T-cell (primary cell): Measurements from ENCODE around the gene NLRP3. TPM values are rescaled to one million over a fixed set of nuclear protein-coding genes. Genes with fewer than 3 reads are reported as not detected.
A peak's percentile ranks its signal among the peaks of the same experiment; 100 is the strongest.
"Not testable (repeated sequence)": the region's sequence is repeated elsewhere in the genome, so short reads cannot be mapped to it uniquely, and the experiment has no call there.

Experiments
- ATAC-seq, 4 experiments: fragments of 200-7000 bp in 3 of 4; fragments of 150-1000 bp in 1 of 4; cut with Tn5 transposase; replicated peaks in 1 of 4; 1 replicate in 3 of 4; 2 replicates in 1 of 4; pipeline ENCODE4 v1.10.0; 2021; ENCODE audit warnings: moderate library complexity in 3 of 4, mild to moderate bottlenecking in 2 of 4, moderate number of reproducible peaks in 1 of 4
- CTCF ChIA-PET, 2 donors: fragments of 300-600 bp; sonication (Branson Sonifier 250); formaldehyde crosslinking; loops; one replicate each; lab custom pipeline; 2022; ENCODE audit warnings: antibody characterized with exemption in 2 of 2; lab: Charles Lee
- POLR2A ChIA-PET, 2 donors: fragments of 300-600 bp; sonication (Branson Sonifier 250); formaldehyde crosslinking; loops; one replicate each; lab custom pipeline; 2022; ENCODE audit warnings: antibody characterized with exemption in 2 of 2; lab: Charles Lee
- DNase-seq, 35 experiments: peaks; one replicate each; pipeline versions ENCODE4 v3.0.0 to v3.0.0-alpha.2; 2013 to 2023
- H3K27ac ChIP-seq: one replicate; pipeline ENCODE4 v1.5.1; 2013; ENCODE audit warnings: low read length
- H3K27me3 ChIP-seq, 2 experiments: replicated peaks in 1 of 2; 1 replicate in 1 of 2; 2 replicates in 1 of 2; pipeline versions ENCODE4 v1.6.1 to v1.7.0; 2013; ENCODE audit warnings: low read length in 1 of 2, mixed read lengths in 1 of 2; ENCODE audit not compliant: control insufficient read depth in 2 of 2, insufficient read depth in 2 of 2; ENCODE audit errors: extremely low read depth in 1 of 2
- H3K36me3 ChIP-seq, 2 donors: 1 replicate in 1 of 2; 2 replicates in 1 of 2; pipeline versions ENCODE4 v1.6.1 to v1.7.0; 2013; ENCODE audit warnings: low read length in 1 of 2; ENCODE audit not compliant: control insufficient read depth in 2 of 2, insufficient read depth in 1 of 2; ENCODE audit errors: extremely low read depth in 1 of 2
- H3K4me1 ChIP-seq, 2 experiments: 1 replicate in 1 of 2; 2 replicates in 1 of 2; pipeline versions ENCODE4 v1.6.1 to v1.7.0; 2013; ENCODE audit warnings: low read length in 2 of 2, mixed read lengths in 1 of 2; ENCODE audit not compliant: insufficient read depth in 2 of 2, control insufficient read depth in 1 of 2; ENCODE audit errors: extremely low read depth in 1 of 2
- H3K4me3 ChIP-seq, 2 donors: 1 replicate in 1 of 2; 2 replicates in 1 of 2; pipeline versions ENCODE4 v1.5.1 to v1.7.0; 2013; ENCODE audit warnings: mild to moderate bottlenecking in 2 of 2, low read length in 1 of 2, moderate library complexity in 1 of 2; ENCODE audit not compliant: control insufficient read depth in 1 of 2; ENCODE audit errors: extremely low read depth in 1 of 2
- H3K9me3 ChIP-seq: 2 replicates; pipeline ENCODE4 v1.7.0; 2013
- H3K27ac Mint-ChIP-seq, 2 donors: one replicate each; pipeline ENCODE4 v1.8.0; 2020 to 2021; ENCODE audit warnings: mild to moderate bottlenecking in 2 of 2, mixed read lengths in 2 of 2
- H3K27me3 Mint-ChIP-seq, 2 donors: one replicate each; pipeline ENCODE4 v1.8.0; 2021 to 2022; ENCODE audit warnings: mixed read lengths in 2 of 2
- H3K36me3 Mint-ChIP-seq: one replicate; pipeline ENCODE4 v1.8.0; 2021; ENCODE audit warnings: mixed read lengths
- H3K4me1 Mint-ChIP-seq, 3 donors: one replicate each; pipeline ENCODE4 v1.8.0; 2020 to 2022; ENCODE audit warnings: mixed read lengths in 3 of 3, mild to moderate bottlenecking in 1 of 3
- H3K4me3 Mint-ChIP-seq, 3 donors: one replicate each; pipeline ENCODE4 v1.8.0; 2020 to 2022; ENCODE audit warnings: mild to moderate bottlenecking in 3 of 3, mixed read lengths in 3 of 3, moderate library complexity in 3 of 3
- H3K9me3 Mint-ChIP-seq, 3 donors: one replicate each; pipeline ENCODE4 v1.8.0; 2020 to 2022; ENCODE audit warnings: mixed read lengths in 3 of 3
- WGBS: methylation state at CpG from one replicate; pipeline ENCODE4 v1.1.5; 2013; ENCODE audit warnings: missing lambda C conversion rate; ENCODE audit not compliant: insufficient coverage; 5-methylcytosine and 5-hydroxymethylcytosine counted together
- total RNA-seq, 35 experiments: library from RNA in 6 of 35; stranded (reverse) in 6 of 35; fragments of 120-200 nt in 1 of 35; gene quantifications; one replicate each; pipeline versions ENCODE4 v1.2.1 to v1.2.4 and lab custom pipeline; 2013 to 2026

Gene NLRP3
- total RNA-seq, 5 donors from 2014 or later (not counting 1 experiment from before 2014, with no cell fraction given) = 2.9 to 8.5 (median 5.1) TPM

DNA sequence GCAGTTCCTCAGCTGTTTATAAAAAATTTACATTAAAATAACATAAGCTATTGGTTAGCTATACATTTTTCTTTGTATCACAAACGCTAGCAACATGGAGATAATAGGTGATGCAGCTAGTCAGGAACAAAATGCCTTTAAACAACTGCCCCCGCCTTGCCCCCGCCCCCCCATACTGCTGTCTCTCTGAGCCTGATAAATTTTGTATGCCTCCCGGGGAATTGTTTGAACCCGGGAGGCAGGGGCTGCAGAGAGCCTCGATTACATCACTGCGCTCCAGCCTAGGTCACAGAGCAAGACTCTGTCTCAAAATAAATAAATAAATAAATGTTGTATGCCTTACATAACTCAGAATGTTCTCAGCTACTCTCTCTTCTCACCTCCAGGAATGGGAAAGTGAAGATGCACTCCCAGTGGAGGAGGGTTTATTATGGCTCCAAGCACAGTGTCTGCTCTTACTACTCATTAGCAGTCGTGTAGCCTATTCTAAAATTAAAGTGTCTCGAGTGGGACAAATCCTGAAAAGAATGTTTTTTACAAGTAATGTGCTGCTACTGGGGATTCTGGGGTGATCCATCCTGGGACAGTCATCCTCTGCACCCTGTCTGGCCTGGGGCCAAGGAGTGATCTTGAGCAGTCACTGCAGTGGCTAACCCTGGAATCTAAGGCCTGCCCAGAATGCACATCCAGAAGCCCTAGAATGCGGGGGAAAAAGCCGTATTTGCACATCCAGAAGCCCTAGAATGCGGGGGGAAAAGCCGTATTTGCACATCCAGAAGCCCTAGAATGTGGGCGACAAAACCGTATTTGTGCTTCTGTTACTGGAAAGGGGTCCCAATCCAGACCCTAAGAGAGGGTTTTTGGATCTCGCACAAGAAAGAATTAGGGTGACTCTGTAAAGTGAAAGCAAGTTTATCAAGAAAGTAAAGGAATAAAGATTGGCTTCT is 44.9 kb upstream of the NLRP3 start:
- Histone ChIP-seq H3K4me3 (no peak overlapping the region), H3K4me1 (peaks cover 0 to 8% of the 10 kb centered on the region in 2 experiments), H3K9me3 (no peaks in the 10 kb centered on the region), H3K36me3 (no peaks in the 10 kb centered on the region), H3K27me3 (peaks cover 0 to 33% of the 10 kb centered on the region in 2 experiments), H3K27ac (no peak overlapping the region)
- peaks cover 10 to 32% of the 10 kb centered on the region in 2 donors for H3K27me3 Mint-ChIP-seq
- WGBS = 82% methylated on average over 11 of the region's 16 CpGs
- CTCF ChIA-PET = interaction anchor here (1.1 to 1.3 kb wide), 2 partner anchors 116 to 119 kb away, joined by 3 to 7 read pairs; no protein-coding TSS in a partner anchor
- no peak overlapping the region for H3K4me3 Mint-ChIP-seq
- ATAC-seq (no peak), DNase-seq (no peak)
- H3K27ac Mint-ChIP-seq = no peak overlapping the region
- H3K9me3 Mint-ChIP-seq = no peaks in the 10 kb centered on the region
- H3K4me1 Mint-ChIP-seq = peaks cover 0 to 6% (median 6%) of the 10 kb centered on the region in 3 donors
- H3K36me3 Mint-ChIP-seq = no peaks in the 10 kb centered on the region
- POLR2A ChIA-PET = interaction anchor here in 1 of 2 donors (0.6 kb wide), 1 partner anchor 30 kb away, joined by 5 read pairs; no protein-coding TSS in a partner anchor

DNA sequence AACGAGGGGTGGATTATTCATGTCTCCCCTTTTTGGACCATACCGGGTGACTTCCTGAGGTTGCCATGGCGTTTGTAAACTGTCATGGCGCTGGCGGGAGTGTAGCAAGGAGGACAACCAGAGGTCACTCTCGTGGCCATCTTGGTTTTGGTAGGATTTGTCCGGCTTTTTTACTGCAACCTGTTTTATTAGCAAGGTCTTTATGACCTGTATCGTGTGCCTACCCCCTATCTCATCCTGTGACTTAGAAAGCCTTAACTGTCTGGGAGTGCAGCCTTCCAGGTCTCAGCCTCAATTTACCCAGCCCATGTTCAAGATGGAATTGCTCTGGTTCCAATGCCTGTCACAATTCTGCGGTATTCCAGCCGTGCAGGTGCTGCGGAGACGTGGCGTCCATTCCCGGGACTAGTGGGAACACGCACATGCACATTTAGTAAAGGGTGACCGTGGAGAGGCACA is 44.1 kb upstream of the NLRP3 start:
- H3K9me3 Mint-ChIP-seq = no peaks in the 10 kb centered on the region
- CTCF ChIA-PET = interaction anchor here in 1 of 2 donors (0.9 to 2.2 kb wide), 3 partner anchors 57 to 117 kb away, joined by 5 to 17 read pairs (median 14); no protein-coding TSS in a partner anchor

DNA sequence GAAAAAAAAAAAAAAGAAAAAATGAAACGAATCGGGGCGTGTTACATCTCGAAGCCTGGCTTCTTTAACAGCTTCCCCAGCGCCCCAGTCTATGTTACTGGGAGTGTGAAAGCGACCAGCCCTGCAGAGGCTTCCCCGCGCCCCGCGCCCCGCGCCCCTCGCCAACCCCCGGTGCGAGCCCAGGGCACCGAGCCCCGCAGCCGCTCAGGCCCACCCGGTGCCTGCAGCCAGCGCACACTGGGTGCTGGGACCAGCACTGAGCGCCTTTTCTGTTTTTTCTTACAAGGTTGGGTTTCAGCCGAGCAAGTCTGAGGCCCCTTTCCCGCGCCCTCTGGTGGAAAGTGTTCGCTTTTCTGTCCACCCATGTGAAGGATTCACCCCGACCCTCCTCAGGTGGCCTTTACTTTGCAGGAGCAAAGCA is 42.2 kb upstream of the NLRP3 start:
- peaks cover 0 to 8% of the 10 kb centered on the region in 2 experiments for H3K4me1 ChIP-seq
- peak overlapping the region in 1 of 2 donors; percentile 10 for H3K4me3 ChIP-seq
- Mint-ChIP-seq H3K4me3 (peak overlapping the region in 1 of 3 donors; percentile 65), H3K27ac (no peak overlapping the region), H3K36me3 (no peaks in the 10 kb centered on the region), H3K4me1 (peaks cover 0 to 6% (median 6%) of the 10 kb centered on the region in 3 donors), H3K27me3 (peaks cover 0 to 20% of the 10 kb centered on the region in 2 donors), H3K9me3 (no peaks in the 10 kb centered on the region)
- peak; percentile 79 to 92 (median 82) for ATAC-seq
- no peak overlapping the region for H3K27ac ChIP-seq
- DNase-seq = peak; percentile 19 to 72 (median 56)
- ChIA-PET POLR2A (no interaction called here), CTCF (interaction anchor here (0.6 to 2.6 kb wide), 15 partner anchors 9 to 119 kb away, joined by 3 to 28 read pairs (median 4); no protein-coding TSS in a partner anchor)
- 17% methylated on average over 24 of the region's 26 CpGs for WGBS
- H3K36me3 ChIP-seq = no peaks in the 10 kb centered on the region
- no peaks in the 10 kb centered on the region for H3K9me3 ChIP-seq
- H3K27me3 ChIP-seq = peaks cover 0 to 28% of the 10 kb centered on the region in 2 experiments

More for the DNA sequence above, 44.1 kb upstream of the NLRP3 start:
- WGBS = 92% methylated on average over 10 of the region's 16 CpGs
- no peaks in the 10 kb centered on the region for H3K9me3 ChIP-seq
- no peak overlapping the region for H3K4me3 Mint-ChIP-seq
- H3K4me1 ChIP-seq = peaks cover 0 to 8% of the 10 kb centered on the region in 2 experiments
- H3K27ac Mint-ChIP-seq = no peak overlapping the region
- no peak overlapping the region for H3K4me3 ChIP-seq
- no peaks in the 10 kb centered on the region for H3K36me3 Mint-ChIP-seq
- ATAC-seq (no peak), DNase-seq (no peak)
- POLR2A ChIA-PET = no interaction called here
- H3K27me3 ChIP-seq = peaks cover 0 to 29% of the 10 kb centered on the region in 2 experiments
- no peak overlapping the region for H3K27ac ChIP-seq
- peaks cover 0 to 6% (median 6%) of the 10 kb centered on the region in 3 donors for H3K4me1 Mint-ChIP-seq
- H3K27me3 Mint-ChIP-seq = peaks cover 4 to 24% of the 10 kb centered on the region in 2 donors
- no peaks in the 10 kb centered on the region for H3K36me3 ChIP-seq

DNA sequence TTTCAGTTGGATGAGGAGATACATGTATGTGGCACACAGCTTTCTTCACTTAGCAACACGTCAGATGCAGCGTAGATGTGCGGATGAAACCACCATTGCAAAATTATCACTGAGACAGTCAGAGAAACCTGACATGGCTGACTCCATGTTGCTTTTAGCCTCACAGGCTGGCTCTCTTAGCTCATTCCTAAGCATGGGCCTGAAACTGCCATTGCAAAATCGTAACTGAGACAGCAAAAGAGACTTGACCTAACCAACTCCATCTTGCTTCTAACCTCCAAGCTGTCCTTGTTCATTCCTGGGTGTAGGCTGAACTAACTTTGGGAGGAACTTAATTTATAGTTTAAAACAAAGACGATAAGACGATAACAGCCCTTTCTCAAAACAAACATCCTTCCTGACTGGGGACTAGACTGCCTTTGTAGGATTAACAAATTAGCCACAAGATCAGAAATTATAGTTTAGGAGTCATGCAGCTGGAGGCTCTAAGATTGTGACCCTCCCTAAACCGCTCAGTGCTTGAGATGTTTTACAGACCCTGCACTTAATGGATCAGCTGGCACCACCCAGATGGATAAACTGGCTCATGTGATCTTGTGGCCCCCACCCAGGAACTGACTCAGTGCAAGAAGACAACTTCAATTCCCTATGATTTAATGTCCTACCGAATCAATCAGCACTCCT is 41.2 kb upstream of the NLRP3 start:
- H3K36me3 ChIP-seq, ATAC-seq, H3K9me3 Mint-ChIP-seq, H3K4me3 Mint-ChIP-seq, DNase-seq, H3K9me3 ChIP-seq, H3K36me3 Mint-ChIP-seq, H3K4me3 ChIP-seq, H3K4me1 ChIP-seq, POLR2A ChIA-PET, H3K4me1 Mint-ChIP-seq, H3K27ac ChIP-seq, H3K27ac Mint-ChIP-seq: not testable (repeated sequence)
- 92% methylated on average over 1 of the region's 8 CpGs for WGBS
- H3K27me3 Mint-ChIP-seq = peaks cover 0 to 16% of the 10 kb centered on the region in 2 donors
- H3K27me3 ChIP-seq = peaks cover 0 to 26% of the 10 kb centered on the region in 2 experiments
- CTCF ChIA-PET = interaction anchor here (0.6 to 2.6 kb wide), 12 partner anchors 8 to 237 kb away, joined by 3 to 28 read pairs (median 4); no protein-coding TSS in a partner anchor

DNA sequence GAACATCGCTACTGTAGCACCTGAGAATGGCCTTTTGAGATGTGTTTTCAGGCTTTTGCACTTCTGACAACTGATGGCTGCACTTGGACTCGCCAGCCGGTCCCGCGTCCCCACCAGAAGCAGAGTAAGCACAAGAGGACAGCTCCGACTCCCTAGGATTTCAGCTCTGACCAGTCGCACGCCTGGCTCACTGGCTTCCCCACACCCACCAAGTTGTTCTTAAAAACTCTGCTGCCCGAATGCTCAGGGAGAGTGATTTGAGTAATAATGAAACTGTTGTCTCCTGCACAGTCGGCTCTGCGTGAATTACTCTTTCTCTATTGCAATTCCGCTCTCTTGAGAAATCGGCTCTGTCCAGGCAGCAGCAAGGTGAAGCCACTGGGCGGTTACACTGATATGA is 40.2 kb upstream of the NLRP3 start:
- no peaks in the 10 kb centered on the region for H3K9me3 ChIP-seq
- POLR2A ChIA-PET = no interaction called here
- ATAC-seq = no peak
- no peak for DNase-seq
- peaks cover 0 to 24% of the 10 kb centered on the region in 2 experiments for H3K27me3 ChIP-seq
- no peak overlapping the region for H3K4me3 Mint-ChIP-seq
- H3K4me1 ChIP-seq = peaks cover 0 to 8% of the 10 kb centered on the region in 2 experiments
- peaks cover 0 to 6% (median 6%) of the 10 kb centered on the region in 3 donors for H3K4me1 Mint-ChIP-seq
- no peaks in the 10 kb centered on the region for H3K36me3 Mint-ChIP-seq
- no peaks in the 10 kb centered on the region for H3K36me3 ChIP-seq
- no peaks in the 10 kb centered on the region for H3K9me3 Mint-ChIP-seq
- 85% methylated on average over 10 of the region's 14 CpGs for WGBS
- H3K4me3 ChIP-seq = no peak overlapping the region
- no peak overlapping the region for H3K27ac ChIP-seq
- H3K27me3 Mint-ChIP-seq = peaks cover 0 to 16% of the 10 kb centered on the region in 2 donors
- no peak overlapping the region for H3K27ac Mint-ChIP-seq
- CTCF ChIA-PET = no interaction called here

DNA sequence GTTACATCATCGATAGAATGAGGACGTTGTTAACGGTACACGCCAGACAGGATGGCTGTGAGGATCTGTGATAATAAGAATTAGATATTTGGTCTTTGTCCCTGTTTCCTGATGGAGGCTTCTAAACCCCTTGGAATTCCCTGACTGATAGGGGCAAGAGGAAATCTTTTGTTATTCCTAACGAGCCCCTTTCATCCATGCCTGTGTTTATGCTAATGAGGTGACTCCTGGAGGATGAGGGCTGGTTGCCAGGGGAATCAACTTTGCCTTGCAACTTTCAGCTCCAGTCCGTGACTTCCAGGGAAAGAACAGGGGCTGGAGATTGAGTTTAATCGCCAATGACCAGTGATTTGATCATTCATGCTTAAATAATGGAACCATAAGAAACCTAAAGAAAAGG is 39.3 kb upstream of the NLRP3 start:
- Histone ChIP-seq H3K9me3 (no peaks in the 10 kb centered on the region), H3K27me3 (peaks cover 0 to 19% of the 10 kb centered on the region in 2 experiments), H3K4me3 (no peak overlapping the region), H3K27ac (no peak overlapping the region), H3K36me3 (no peaks in the 10 kb centered on the region), H3K4me1 (peaks cover 0 to 8% of the 10 kb centered on the region in 2 experiments)
- ATAC-seq = no peak
- ChIA-PET POLR2A (no interaction called here), CTCF (interaction anchor here in 1 of 2 donors (0.6 kb wide), 1 partner anchor 140 kb away, joined by 3 read pairs; no protein-coding TSS in a partner anchor)
- no peak overlapping the region for H3K27ac Mint-ChIP-seq
- H3K36me3 Mint-ChIP-seq = no peaks in the 10 kb centered on the region
- no peaks in the 10 kb centered on the region for H3K9me3 Mint-ChIP-seq
- 87% methylated on average over 4 of the region's 7 CpGs for WGBS
- H3K4me3 Mint-ChIP-seq = no peak overlapping the region
- H3K4me1 Mint-ChIP-seq = peaks cover 0 to 6% (median 6%) of the 10 kb centered on the region in 3 donors
- DNase-seq = no peak
- H3K27me3 Mint-ChIP-seq = peaks cover 3 to 10% of the 10 kb centered on the region in 2 donors
